H1 (cell line): ENCODE data around the gene WDFY4. TPM values are rescaled to one million over a fixed set of nuclear protein-coding genes. Genes with fewer than 3 reads are reported as not detected.

Source experiments
- CTCF ChIA-PET: fragments of 300-600 bp; sonication (Branson Sonifier 250); formaldehyde crosslinking; loops from one replicate; lab custom pipeline; 2021; ENCODE audit not compliant: partially characterized antibody; lab: Charles Lee
- POLR2A ChIA-PET: fragments of 300-600 bp; sonication (Branson Sonifier 250); formaldehyde crosslinking; loops from one replicate; lab custom pipeline; 2021; ENCODE audit warnings: inconsistent platforms; ENCODE audit not compliant: partially characterized antibody; lab: Charles Lee
- DNase-seq, 2 experiments: peaks; one replicate each; pipeline versions ENCODE4 v3.0.0 to v3.0.0-alpha.2; 2010 to 2022; ENCODE audit warnings: low spot score in 2 of 2, low read depth in 1 of 2, mixed read lengths in 1 of 2
- FAIRE-seq: peaks from 2 replicates; lab custom pipeline; 2011; peaks lifted over from hg19 to GRCh38; lab: Jason Lieb, UNC
- H2AFZ ChIP-seq: 2 replicates; pipeline ENCODE4 v1.8.1; 2012; ENCODE audit warnings: low read length, inconsistent platforms
- H2AK5ac ChIP-seq: 2 replicates; pipeline ENCODE4 v1.6.1; 2013; ENCODE audit warnings: low read depth, low read length
- H2BK120ac ChIP-seq: replicated peaks from 2 replicates; pipeline ENCODE3; 2013; ENCODE audit warnings: low read depth, low read length, inconsistent platforms
- H2BK12ac ChIP-seq: 2 replicates; pipeline ENCODE4 v1.6.1; 2013; ENCODE audit warnings: low read depth, low read length
- H2BK15ac ChIP-seq: 2 replicates; pipeline ENCODE4 v1.6.1; 2013; ENCODE audit warnings: low read length
- H2BK20ac ChIP-seq: 2 replicates; pipeline ENCODE4 v1.6.1; 2013; ENCODE audit warnings: low read length
- H2BK5ac ChIP-seq: 2 replicates; pipeline ENCODE4 v1.6.1; 2013; ENCODE audit warnings: low read depth, low read length
- H3K14ac ChIP-seq: 2 replicates; pipeline ENCODE4 v1.6.1; 2013; ENCODE audit warnings: inconsistent platforms; ENCODE audit not compliant: insufficient read length
- H3K18ac ChIP-seq: 2 replicates; pipeline ENCODE4 v1.6.1; 2013; ENCODE audit warnings: low read length; ENCODE audit errors: extremely low read depth
- H3K23ac ChIP-seq: 2 replicates; pipeline ENCODE4 v1.6.1; 2013; ENCODE audit warnings: inconsistent platforms; ENCODE audit not compliant: insufficient read length
- H3K23me2 ChIP-seq: 2 replicates; pipeline ENCODE4 v1.6.1; 2013; ENCODE audit warnings: low read depth, low read length
- H3K27ac ChIP-seq: 2 replicates; pipeline ENCODE4 v1.6.1; 2011; ENCODE audit warnings: low read depth, low read length, inconsistent platforms
- H3K27me3 ChIP-seq, 4 experiments: replicated peaks in 1 of 4; 1 replicate in 1 of 4; 2 replicates in 3 of 4; pipeline versions ENCODE4 v1.6.1 to v1.8.1; 2011 to 2013; ENCODE audit warnings: low read length in 3 of 4, mild to moderate bottlenecking in 3 of 4, inconsistent platforms in 2 of 4, mixed read lengths in 2 of 4, moderate library complexity in 1 of 4; ENCODE audit not compliant: control insufficient read depth in 3 of 4, insufficient read depth in 3 of 4; ENCODE audit errors: extremely low read depth in 1 of 4
- H3K36me3 ChIP-seq, 4 experiments: 2 replicates each; pipeline versions ENCODE4 v1.6.1 to v1.8.1; 2011 to 2013; ENCODE audit warnings: mild to moderate bottlenecking in 4 of 4, low read length in 3 of 4, moderate library complexity in 2 of 4, control low read depth in 1 of 4, inconsistent platforms in 1 of 4; ENCODE audit not compliant: insufficient read depth in 4 of 4, control insufficient read depth in 2 of 4
- H3K4ac ChIP-seq: replicated peaks from 2 replicates; pipeline ENCODE3; 2013; ENCODE audit warnings: low read length, low read depth, mixed read lengths, inconsistent platforms; ENCODE audit not compliant: insufficient read length
- H3K4me1 ChIP-seq, 4 experiments: replicated peaks in 1 of 4; 1 replicate in 1 of 4; 2 replicates in 3 of 4; pipeline versions ENCODE4 v1.6.1 to v1.8.1; 2011 to 2013; ENCODE audit warnings: low read length in 3 of 4, inconsistent platforms in 2 of 4, mixed read lengths in 1 of 4; ENCODE audit not compliant: insufficient read depth in 4 of 4, control insufficient read depth in 3 of 4
- H3K4me2 ChIP-seq, 2 experiments: 2 replicates each; pipeline versions ENCODE4 v1.6.1 to v1.8.1; 2011 to 2013; ENCODE audit warnings: low read depth in 2 of 2, low read length in 2 of 2, control low read depth in 1 of 2, inconsistent platforms in 1 of 2, mild to moderate bottlenecking in 1 of 2; ENCODE audit not compliant: insufficient read depth in 1 of 2
- H3K4me3 ChIP-seq, 4 experiments: fragments of 200-600, 300-600 bp in 1 of 4; sonication (generic), shearing (Covaris generic), sonication (Bioruptor Twin) in 1 of 4; 2 replicates each; pipeline versions ENCODE4 v1.5.1 to v1.8.1; 2011 to 2016; ENCODE audit warnings: low read length in 4 of 4, low read depth in 3 of 4, control low read depth in 2 of 4, inconsistent platforms in 2 of 4, mild to moderate bottlenecking in 2 of 4, mixed read lengths in 1 of 4, moderate library complexity in 1 of 4; ENCODE audit not compliant: insufficient read depth in 2 of 4; ENCODE audit errors: extremely low read depth in 1 of 4
- H3K56ac ChIP-seq: replicated peaks from 2 replicates; pipeline ENCODE3; 2013; ENCODE audit warnings: low read depth, mild to moderate bottlenecking, mixed read lengths, low read length, inconsistent platforms; ENCODE audit not compliant: insufficient read length
- H3K79me1 ChIP-seq: 2 replicates; pipeline ENCODE4 v1.6.1; 2013; ENCODE audit warnings: low read depth, low read length, control low read depth
- H3K79me2 ChIP-seq, 2 experiments: 2 replicates each; pipeline versions ENCODE4 v1.6.1 to v1.8.1; 2012 to 2013; ENCODE audit warnings: low read length in 2 of 2, mild to moderate bottlenecking in 2 of 2, inconsistent platforms in 1 of 2; ENCODE audit not compliant: insufficient read depth in 2 of 2, control insufficient read depth in 1 of 2
- H3K9ac ChIP-seq, 4 experiments: replicated peaks in 1 of 4; 1 replicate in 1 of 4; 2 replicates in 3 of 4; pipeline versions ENCODE4 v1.6.1 to v1.8.1; 2011 to 2013; ENCODE audit warnings: low read depth in 3 of 4, low read length in 3 of 4, control low read depth in 2 of 4, mild to moderate bottlenecking in 2 of 4, moderate library complexity in 2 of 4, inconsistent platforms in 1 of 4; ENCODE audit errors: extremely low read depth in 1 of 4
- H3K9me3 ChIP-seq, 2 experiments: 2 replicates each; pipeline versions ENCODE4 v1.6.1 to v1.8.1; 2012 to 2013; ENCODE audit warnings: mild to moderate bottlenecking in 2 of 2, moderate library complexity in 2 of 2, control low read depth in 1 of 2, inconsistent platforms in 1 of 2, low read depth in 1 of 2, low read length in 1 of 2, mixed read lengths in 1 of 2; ENCODE audit not compliant: insufficient read depth in 2 of 2
- H4K20me1 ChIP-seq, 2 experiments: replicated peaks in 1 of 2; 2 replicates each; pipeline versions ENCODE3 to v1.8.1; 2011 to 2013; ENCODE audit warnings: inconsistent platforms in 2 of 2, low read length in 2 of 2, mild to moderate bottlenecking in 1 of 2; ENCODE audit not compliant: insufficient read depth in 2 of 2, control insufficient read depth in 1 of 2
- H4K5ac ChIP-seq: 2 replicates; pipeline ENCODE4 v1.6.1; 2013; ENCODE audit warnings: low read length, low read depth, mixed read lengths, inconsistent platforms; ENCODE audit not compliant: insufficient read length
- H4K8ac ChIP-seq: 2 replicates; pipeline ENCODE4 v1.8.0; 2013; ENCODE audit warnings: mild to moderate bottlenecking, moderate library complexity, low read length, inconsistent platforms; ENCODE audit not compliant: insufficient read depth; ENCODE audit errors: extremely low read depth
- H4K91ac ChIP-seq: replicated peaks from 2 replicates; pipeline ENCODE3; 2013; ENCODE audit warnings: low read length, mixed read lengths, inconsistent platforms; ENCODE audit not compliant: insufficient read length
- BACH1 ChIP-seq: IDR thresholded peaks from 2 replicates; pipeline ENCODE4 v1.6.1; 2012; ENCODE audit warnings: low read length, improper control_type of control experiment
- EGR1 ChIP-seq: IDR thresholded peaks from 2 replicates; pipeline ENCODE4 v1.6.1; 2011; ENCODE audit warnings: low read depth, low read length, borderline replicate concordance
- KDM4A ChIP-seq: IDR thresholded peaks from one replicate; pipeline ENCODE4 v1.7.1; 2012; ENCODE audit warnings: low read depth, mild to moderate bottlenecking, moderate library complexity, low read length, inconsistent platforms; ENCODE audit not compliant: severe bottlenecking
- TAF1 ChIP-seq: IDR thresholded peaks from 2 replicates; pipeline ENCODE4 v1.6.1; 2011; ENCODE audit warnings: mild to moderate bottlenecking, low read depth, low read length
- YY1 ChIP-seq: IDR thresholded peaks from 2 replicates; pipeline ENCODE4 v1.6.1; 2011; ENCODE audit warnings: low read depth, mild to moderate bottlenecking, low read length
- WGBS, 2 experiments: shearing (Covaris generic) in 1 of 2; methylation state at CpG; one replicate each; pipeline versions ENCODE4 v1.1.6 to v1.1.7; 2013 to 2015; ENCODE audit warnings: low lambda C conversion rate in 2 of 2, mixed read lengths in 2 of 2, inconsistent platforms in 1 of 2, low coverage in 1 of 2, missing lambda C conversion rate in 1 of 2; ENCODE audit not compliant: insufficient replicate concordance in 2 of 2, insufficient coverage in 1 of 2, insufficient read length in 1 of 2; ENCODE audit errors: extremely low coverage in 1 of 2, missing lambda C conversion rate in 1 of 2; 5-methylcytosine and 5-hydroxymethylcytosine counted together
- polyA plus RNA-seq, 7 experiments: library from polyadenylated mRNA; depleted of rRNA in 3 of 7; stranded (reverse) in 5 of 7; unstranded in 2 of 7; fragments of >200 nt in 5 of 7; fragments of 200-250 nt in 2 of 7; gene quantifications; 1 replicate in 5 of 7; 2 replicates in 1 of 7; 4 replicates in 1 of 7; pipeline versions ENCODE4 v1.2.1 to v1.2.3, GENCODE V29; 2011 to 2013; ENCODE audit warnings: missing spikeins in 2 of 7, mixed read lengths in 2 of 7
- total RNA-seq: library from RNA; stranded (reverse); fragmentation: NEBNext Ultra II Directional; extraction: Animal tissue kit (Norgen Biotek cat#: 25700); gene quantifications from 2 replicates; pipeline ENCODE4 v1.2.1, GENCODE V29; 2021

Gene WDFY4
- total and polyA plus RNA-seq, 2 of the 8 experiments (the other 6 are each of a cell fraction or from before 2014, with no cell fraction given), result not detected

- Histone ChIP-seq H2BK120ac (no peak overlapping the region), H2BK20ac (no peak overlapping the region), H4K5ac (no peak overlapping the region), H3K14ac (no peak overlapping the region), H3K23ac (no peak overlapping the region), H3K4me3 (no peak overlapping the region), H3K79me1 (no peaks in the 10 kb centered on the region), H3K4ac (no peak overlapping the region), H2BK5ac (no peak overlapping the region), H3K4me2 (no peak overlapping the region), H3K27ac (no peak overlapping the region), H3K9me3 (no peaks in the 10 kb centered on the region), H2BK12ac (no peak overlapping the region), H4K91ac (no peak overlapping the region), H2BK15ac (no peak overlapping the region), H3K23me2 (no peaks in the 10 kb centered on the region), H2AK5ac (no peak overlapping the region), H3K27me3 (no peaks in the 10 kb centered on the region), H3K79me2 (no peaks in the 10 kb centered on the region), H3K18ac (no peak overlapping the region), H4K8ac (no peak overlapping the region), H4K20me1 (no peaks in the 10 kb centered on the region), H2AFZ (no peak overlapping the region), H3K56ac (no peak overlapping the region), H3K9ac (no peak overlapping the region), H3K36me3 (no peaks in the 10 kb centered on the region), H3K4me1 (no peaks in the 10 kb centered on the region)
- WGBS, 2 experiments, result 87% methylated on average over 6 of the region's 6 CpGs; no CpG with 5 or more reads in 1 of the 2 experiments
- no peak for DNase-seq
- CTCF ChIA-PET, result no interaction called here
- FAIRE-seq, result no peak
- TF ChIP-seq EGR1 (no peak), YY1 (no peak), BACH1 (no peak), TAF1 (no peak), KDM4A (no peak)
- POLR2A ChIA-PET, result no interaction called here
Measured at GRCh38 chr10:48683424-48683823, 1.2 kb upstream of the WDFY4 start.
